ENCODE results near the gene MATN3. TPM values are rescaled to one million over a fixed set of nuclear protein-coding genes. Genes with fewer than 3 reads are reported as not detected.

The MATN3 gene
- total RNA-seq, 1 experiment from 2014 or later: 13.5 TPM

GRCh38 chr2:20016346-20016745 lies 3.9 kb upstream of the MATN3 start:
- peak; percentile 40 for DNase-seq
- peaks cover 7% of the 10 kb centered on the region for H3K9me3 ChIP-seq (ENCODE audit: control insufficient read depth, low read depth, low read length)
- H4K8ac ChIP-seq (replicated peaks; ENCODE audit: insufficient read length, low read depth, low read length): no peak overlapping the region
- H2BK15ac ChIP-seq (ENCODE audit: low read depth, low read length): no peak overlapping the region
- TF ChIP-seq CTCF (conservative IDR thresholded peaks at IDR 0.05): peak; percentile 65
- H3K27ac Mint-ChIP-seq: no peak overlapping the region
- H3K23me2 ChIP-seq (ENCODE audit: insufficient read length, low read depth, low read length, poor library complexity, severe bottlenecking): peaks cover 12% of the 10 kb centered on the region
- peaks cover 15 to 16% of the 10 kb centered on the region in 2 experiments for H3K4me1 Mint-ChIP-seq
- H4K91ac ChIP-seq (ENCODE audit: insufficient read length, low read depth, low read length): no peak overlapping the region
- H2BK20ac ChIP-seq (ENCODE audit: low read depth, low read length, poor library complexity, severe bottlenecking): no peak overlapping the region
- no peak overlapping the region for H3K9ac ChIP-seq (ENCODE audit: extremely low read depth, insufficient read length, low read length)
- no peak overlapping the region for H3K27ac ChIP-seq (ENCODE audit: insufficient read length, low read depth, low read length)
- no peaks in the 10 kb centered on the region for H3K79me2 ChIP-seq (ENCODE audit: insufficient read depth, low read length)
- H4K5ac ChIP-seq (ENCODE audit: insufficient read length, low read depth, low read length): no peak overlapping the region
- no peak overlapping the region for H2AK5ac ChIP-seq (ENCODE audit: insufficient read length, low read length)
- no peak overlapping the region for H3K4me3 Mint-ChIP-seq
- H3K9me3 Mint-ChIP-seq: peaks cover 20 to 25% of the 10 kb centered on the region in 2 experiments
- H3K4me1 ChIP-seq (ENCODE audit: insufficient read depth, low read length): peaks cover 4% of the 10 kb centered on the region; the same call in 1 of the 2 replicates
- no peaks in the 10 kb centered on the region for H4K20me1 ChIP-seq (ENCODE audit: control insufficient read depth, insufficient read depth, insufficient read length)
- no peaks in the 10 kb centered on the region for H3K79me1 ChIP-seq (ENCODE audit: insufficient read depth, low read depth, low read length, poor library complexity, severe bottlenecking)
- H2BK5ac ChIP-seq (ENCODE audit: insufficient read length, low read length): no peak overlapping the region
- H3K36me3 Mint-ChIP-seq (ENCODE audit: insufficient read depth in 1 of 3, low read depth in 3 of 3): peaks cover 13 to 16% (median 14%) of the 10 kb centered on the region in 3 experiments; a peak in 6 of 7 replicates
- no peak overlapping the region for H2AFZ ChIP-seq (ENCODE audit: low read length)
- no peak overlapping the region for H2BK120ac ChIP-seq (ENCODE audit: low read depth, low read length, poor library complexity, severe bottlenecking)
- no peak overlapping the region for H3K56ac ChIP-seq (ENCODE audit: insufficient read length, low read depth, low read length)
- no peak overlapping the region for H3T11ph ChIP-seq (ENCODE audit: low read length)
- H3K14ac ChIP-seq (ENCODE audit: insufficient read depth, low read length): no peak overlapping the region
- H3K23ac ChIP-seq (ENCODE audit: insufficient read length, low read depth, low read length): no peak overlapping the region
- no peaks in the 10 kb centered on the region; the same call in 1 of the 2 replicates for H3K27me3 ChIP-seq (ENCODE audit: insufficient read depth, low read length)
- H3K27me3 Mint-ChIP-seq (ENCODE audit: low read depth): peaks cover 16% of the 10 kb centered on the region
- no peak overlapping the region for H3K4me2 ChIP-seq (ENCODE audit: insufficient read depth, insufficient read length, low read length)
- no peak overlapping the region for H3K4ac ChIP-seq (ENCODE audit: low read depth, low read length)
- no peak overlapping the region for H2BK12ac ChIP-seq (ENCODE audit: insufficient read length, low read depth, low read length)
- no peak overlapping the region for H3K18ac ChIP-seq (ENCODE audit: insufficient read length, low read depth, low read length)

All from H9 (cell line).